KMS-11 (cell line): Measurements from ENCODE around the gene TGFBI.

Experiments used
- H2AFZ ChIP-seq: fragments of 200-600 bp; sonication (generic); 2 replicates; pipeline ENCODE4 v1.6.1; 2016; ENCODE audit warnings: antibody characterized with exemption, mixed run types, low read depth
- H3K27ac ChIP-seq: fragments of 200-600 bp; sonication (generic); 2 replicates; pipeline ENCODE4 v1.6.1; 2016; ENCODE audit warnings: mild to moderate bottlenecking, mixed run types
- H3K27me3 ChIP-seq: fragments of 200-600 bp; sonication (generic); 2 replicates; pipeline ENCODE4 v1.6.1; 2017; ENCODE audit warnings: mild to moderate bottlenecking, low read depth, mixed run types, moderate library complexity; ENCODE audit not compliant: insufficient read depth
- H3K36me3 ChIP-seq: fragments of 200-600 bp; sonication (generic); 2 replicates; pipeline ENCODE4 v1.6.1; 2017; ENCODE audit warnings: mild to moderate bottlenecking, mixed run types; ENCODE audit not compliant: insufficient read depth
- H3K4me1 ChIP-seq: fragments of 200-600 bp; sonication (generic); 2 replicates; pipeline ENCODE4 v1.6.1; 2016; ENCODE audit warnings: mild to moderate bottlenecking, low read depth, mixed run types; ENCODE audit not compliant: poor library complexity, severe bottlenecking
- H3K4me2 ChIP-seq: fragments of 200-600 bp; sonication (generic); 2 replicates; pipeline ENCODE4 v1.7.0; 2016; ENCODE audit warnings: mild to moderate bottlenecking, mixed run types
- H3K4me3 ChIP-seq: fragments of 200-600 bp; sonication (generic); IDR thresholded peaks from 2 replicates; pipeline ENCODE4 v1.6.1; 2017; ENCODE audit warnings: low read depth, low read length, mixed read lengths; ENCODE audit not compliant: insufficient read depth
- H3K79me2 ChIP-seq: fragments of 200-600 bp; sonication (generic); 2 replicates; pipeline ENCODE4 v1.6.1; 2016; ENCODE audit warnings: low read depth, mixed run types; ENCODE audit not compliant: insufficient read depth
- H3K9ac ChIP-seq: fragments of 200-600 bp; sonication (generic); 2 replicates; pipeline ENCODE4 v1.6.1; 2016; ENCODE audit warnings: mild to moderate bottlenecking, mixed run types
- H4K20me1 ChIP-seq: fragments of 200-600 bp; sonication (generic); 2 replicates; pipeline ENCODE4 v1.6.1; 2016; ENCODE audit warnings: mild to moderate bottlenecking, mixed run types; ENCODE audit not compliant: insufficient read depth
- CTCF ChIP-seq: fragments of 200-600 bp; sonication (generic); conservative IDR thresholded peaks from 2 replicates; pipeline ENCODE4 v1.6.1; 2017; ENCODE audit warnings: low read depth, mild to moderate bottlenecking, antibody characterized with exemption, low read length, moderate library complexity, mixed read lengths

Gene TGFBI

GRCh38 chr5:136076881-136077445 lies 48.2 kb downstream of the TGFBI start:
- Histone ChIP-seq H3K36me3 (no peaks in the 10 kb centered on the region), H3K4me2 (no peak overlapping the region), H3K27ac (no peak overlapping the region), H3K27me3 (no peaks in the 10 kb centered on the region), H3K4me3 (no peak overlapping the region), H3K9ac (no peak overlapping the region), H4K20me1 (no peaks in the 10 kb centered on the region), H3K79me2 (no peaks in the 10 kb centered on the region), H3K4me1 (no peaks in the 10 kb centered on the region), H2AFZ (no peak overlapping the region)
- TF ChIP-seq CTCF, result no peak

- Histone ChIP-seq H3K4me3 (no peak overlapping the region), H3K27ac (no peak overlapping the region), H3K27me3 (no peaks in the 10 kb centered on the region), H3K4me1 (no peaks in the 10 kb centered on the region), H4K20me1 (no peaks in the 10 kb centered on the region), H3K79me2 (no peaks in the 10 kb centered on the region), H3K36me3 (no peaks in the 10 kb centered on the region), H3K4me2 (no peak overlapping the region), H2AFZ (no peak overlapping the region), H3K9ac (no peak overlapping the region)
- TF ChIP-seq CTCF, result no peak
Measured at GRCh38 chr5:136079195-136079985, 50.6 kb downstream of the TGFBI start.

- Histone ChIP-seq H3K4me3 (no peak overlapping the region), H3K27me3 (no peaks in the 10 kb centered on the region), H3K27ac (no peak overlapping the region), H3K4me2 (no peak overlapping the region), H3K36me3 (no peaks in the 10 kb centered on the region), H3K79me2 (no peaks in the 10 kb centered on the region), H3K4me1 (no peaks in the 10 kb centered on the region), H3K9ac (no peak overlapping the region), H4K20me1 (no peaks in the 10 kb centered on the region), H2AFZ (no peak overlapping the region)
- TF ChIP-seq CTCF, result no peak
Measured at GRCh38 chr5:136080113-136080482, 51.3 kb downstream of the TGFBI start.

- Histone ChIP-seq H3K4me2 (peak overlapping the region; percentile 29; the same call in 1 of the 2 replicates), H4K20me1 (no peaks in the 10 kb centered on the region), H3K9ac (peak overlapping the region; percentile 67), H3K27me3 (no peaks in the 10 kb centered on the region), H3K4me3 (no peak overlapping the region), H2AFZ (peak overlapping the region; percentile 67; the same call in 1 of the 2 replicates), H3K27ac (peak overlapping the region; percentile 14; the same call in 1 of the 2 replicates), H3K79me2 (no peaks in the 10 kb centered on the region), H3K36me3 (no peaks in the 10 kb centered on the region), H3K4me1 (no peaks in the 10 kb centered on the region)
- no peak for TF ChIP-seq CTCF
Measured at GRCh38 chr5:136080483-136081216, 51.9 kb downstream of the TGFBI start.
